ENCODE results near the gene GABRG3.

GABRG3 gene

GRCh38 chr15:27480642-27481041 is 509.7 kb downstream of the GABRG3 start:
- DNase-seq: no peak

- no peak for DNase-seq
Measured at GRCh38 chr15:27481768-27482167, 510.8 kb downstream of the GABRG3 start.

GRCh38 chr15:27482287-27482686 is 511.3 kb downstream of the GABRG3 start:
- no peak for DNase-seq

GRCh38 chr15:27483124-27483523 is 512.1 kb downstream of the GABRG3 start:
- no peak for DNase-seq

- no peak for DNase-seq
Measured at GRCh38 chr15:27485265-27485664, 514.3 kb downstream of the GABRG3 start.

GRCh38 chr15:27486051-27486450 is 515.1 kb downstream of the GABRG3 start:
- DNase-seq: no peak

- no peak for DNase-seq
Measured at GRCh38 chr15:27486683-27487647, 516.0 kb downstream of the GABRG3 start.

GRCh38 chr15:27487846-27488245 is 516.9 kb downstream of the GABRG3 start:
- no peak for DNase-seq

GRCh38 chr15:27490867-27491595 is 520.0 kb downstream of the GABRG3 start:
- no peak for DNase-seq

GRCh38 chr15:27491666-27492621 is 521.0 kb downstream of the GABRG3 start:
- no peak for DNase-seq

GRCh38 chr15:27495963-27496459 is 525.0 kb downstream of the GABRG3 start:
- no peak for DNase-seq

GRCh38 chr15:27498700-27499099 is 527.7 kb downstream of the GABRG3 start:
- DNase-seq: no peak

GRCh38 chr15:27499191-27499590 is 528.2 kb downstream of the GABRG3 start:
- no peak for DNase-seq

- DNase-seq: no peak
Measured at GRCh38 chr15:27499719-27500118, 528.7 kb downstream of the GABRG3 start.

- DNase-seq: no peak
Measured at GRCh38 chr15:27500206-27500605, 529.2 kb downstream of the GABRG3 start.

GRCh38 chr15:27506752-27507151 is 535.8 kb downstream of the GABRG3 start:
- no peak for DNase-seq

- DNase-seq: no peak
Measured at GRCh38 chr15:27509014-27509413, 538.0 kb downstream of the GABRG3 start.

- no peak for DNase-seq
Measured at GRCh38 chr15:27512281-27513001, 541.5 kb downstream of the GABRG3 start.

GRCh38 chr15:27514526-27514925 is 543.5 kb downstream of the GABRG3 start:
- no peak for DNase-seq

GRCh38 chr15:27527490-27528067 is 556.6 kb downstream of the GABRG3 start:
- DNase-seq: no peak

- DNase-seq: no peak
Measured at GRCh38 chr15:27529399-27529798, 558.4 kb downstream of the GABRG3 start.
